GM18507 (cell line): ENCODE data around the gene PARVB.
"Not testable (repeated sequence)": the region's sequence is repeated elsewhere in the genome, so short reads cannot be mapped to it uniquely, and the experiment has no call there.

Experiments used
- DNase-seq: peaks from one replicate; pipeline ENCODE4 v3.0.0; 2011; ENCODE audit warnings: low read depth; ENCODE audit not compliant: insufficient read length; ENCODE audit errors: extremely low spot score
- FAIRE-seq: peaks from 2 replicates; lab custom pipeline; 2011; peaks lifted over from hg19 to GRCh38; lab: Jason Lieb, UNC

Gene PARVB

DNA sequence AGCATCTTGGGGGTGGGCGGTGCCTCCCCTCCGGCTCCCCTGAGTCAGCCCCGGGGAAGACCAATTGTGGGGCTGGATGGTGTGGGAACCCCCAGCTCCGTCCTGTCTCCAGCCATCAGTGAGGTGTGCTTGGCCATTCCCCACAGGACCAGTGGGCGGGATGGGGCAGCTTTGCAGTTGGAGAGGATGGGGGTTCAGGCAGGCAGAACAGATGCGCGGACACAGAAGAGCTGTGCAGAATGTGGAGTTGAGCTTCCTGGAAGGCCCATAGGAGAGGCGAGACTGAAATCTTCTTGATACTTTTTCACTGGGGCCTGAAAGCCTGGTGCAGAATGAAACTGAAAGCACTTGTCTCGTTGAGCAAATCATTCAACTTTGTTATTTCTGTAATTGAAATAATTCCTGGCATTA lies 23.8 kb downstream of the PARVB start:
- FAIRE-seq (peak; percentile 91), DNase-seq (no peak)

DNA sequence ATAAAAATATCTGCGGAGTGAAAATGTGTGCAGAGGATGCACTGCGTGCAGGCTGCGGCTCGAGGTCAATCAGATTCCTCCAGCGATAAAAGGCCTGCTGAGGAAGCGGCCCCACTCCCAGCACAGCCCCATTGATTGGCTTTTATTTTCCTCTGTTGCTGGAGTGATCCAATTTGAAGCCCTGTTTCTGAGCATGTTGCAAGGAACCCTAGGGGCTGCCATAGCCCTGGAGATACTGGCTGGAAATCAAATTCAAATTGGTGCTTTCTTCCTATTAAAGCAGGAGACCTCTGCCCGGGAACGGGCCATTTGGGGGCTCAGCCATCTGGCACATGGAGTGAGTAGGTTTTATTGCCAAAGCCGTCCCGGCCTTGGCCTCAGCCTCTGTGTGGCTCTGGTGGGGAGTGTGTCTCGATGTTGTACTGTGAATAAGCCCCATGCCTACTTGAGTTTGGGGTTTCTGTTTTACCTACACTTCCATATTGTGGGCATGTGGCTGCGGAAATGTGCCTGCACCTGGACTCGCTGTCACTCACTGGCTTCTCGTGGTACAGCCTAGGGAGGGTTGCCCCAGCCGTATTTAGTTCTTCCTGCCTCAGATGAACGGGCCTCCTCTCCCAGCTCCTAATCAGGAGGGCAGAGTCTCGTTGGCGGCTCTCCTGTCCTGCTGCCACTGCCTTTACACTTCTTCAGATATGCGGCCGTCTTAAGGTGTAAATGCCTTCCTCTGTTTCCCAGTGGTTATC lies 25.6 kb downstream of the PARVB start:
- DNase-seq (no peak), FAIRE-seq (no peak)

DNA sequence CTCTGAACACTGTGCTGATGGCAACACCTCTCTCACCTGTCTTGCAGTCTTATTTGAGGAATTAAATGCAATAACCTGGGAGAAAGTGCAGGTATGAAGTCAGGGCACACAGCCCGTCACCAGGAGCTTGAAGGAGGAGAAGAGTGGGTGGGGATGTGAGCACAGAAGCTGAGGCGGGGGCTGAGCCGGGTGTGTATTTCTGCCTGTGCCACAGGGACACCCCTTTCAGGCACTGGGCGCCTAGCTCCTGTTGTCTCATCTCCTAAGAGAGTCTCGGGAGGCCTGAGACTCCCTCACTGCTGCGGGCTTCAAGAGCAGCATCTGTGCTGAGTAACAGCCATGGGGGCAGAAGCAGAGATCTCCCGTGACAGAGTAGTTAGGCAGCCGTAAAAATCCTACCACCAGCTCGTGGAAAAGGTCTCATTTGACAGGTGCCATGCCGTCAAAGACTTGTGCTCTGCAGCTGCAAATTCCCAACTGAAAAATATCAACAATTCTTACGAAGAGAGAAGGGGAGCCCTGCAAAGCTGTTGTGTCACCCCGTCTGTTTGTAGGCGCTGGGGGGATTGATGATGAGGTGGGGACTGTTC lies 26.8 kb downstream of the PARVB start:
- DNase-seq (no peak), FAIRE-seq (no peak)

DNA sequence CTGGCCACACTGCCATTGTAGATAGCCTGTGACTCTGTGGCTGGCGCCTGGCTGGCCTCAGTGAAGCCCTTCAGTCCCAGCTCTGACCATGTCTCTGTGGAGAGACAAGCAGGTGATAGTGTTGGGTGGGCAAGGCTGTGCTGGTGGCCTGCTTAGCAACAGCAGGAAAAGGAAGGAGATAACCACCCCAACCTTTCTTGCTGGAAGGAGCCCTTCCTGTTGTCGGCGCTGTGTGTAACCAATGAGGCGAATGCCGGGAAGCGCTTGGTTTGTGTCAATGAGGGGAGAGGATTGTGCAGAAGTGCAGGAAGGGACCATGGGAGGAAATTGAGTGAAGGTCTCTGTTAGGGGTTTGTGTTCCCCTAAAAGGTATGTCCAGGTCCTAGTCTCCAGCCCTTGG lies 27.3 kb downstream of the PARVB start:
- FAIRE-seq: no peak
- DNase-seq: no peak

DNA sequence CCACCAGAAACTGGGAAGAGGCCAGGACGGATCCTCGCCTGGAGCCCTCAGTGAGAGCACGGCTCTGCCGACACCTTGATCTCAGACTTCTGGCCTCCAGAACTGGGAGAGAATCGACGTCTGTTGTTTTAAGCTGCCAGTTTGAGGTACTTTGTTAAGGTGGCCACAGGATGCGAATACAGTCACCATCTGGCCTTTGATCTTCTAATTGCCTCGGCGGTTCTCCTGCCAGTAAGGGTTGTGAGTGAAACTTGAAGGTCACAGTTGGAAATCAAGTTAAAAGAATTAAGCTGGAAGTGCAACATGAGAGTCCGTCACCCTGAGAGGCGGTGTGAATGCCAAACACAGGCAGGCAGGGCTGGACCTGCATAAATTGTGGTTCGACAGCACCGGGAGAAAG lies 27.9 kb downstream of the PARVB start:
- FAIRE-seq (no peak), DNase-seq (no peak)

DNA sequence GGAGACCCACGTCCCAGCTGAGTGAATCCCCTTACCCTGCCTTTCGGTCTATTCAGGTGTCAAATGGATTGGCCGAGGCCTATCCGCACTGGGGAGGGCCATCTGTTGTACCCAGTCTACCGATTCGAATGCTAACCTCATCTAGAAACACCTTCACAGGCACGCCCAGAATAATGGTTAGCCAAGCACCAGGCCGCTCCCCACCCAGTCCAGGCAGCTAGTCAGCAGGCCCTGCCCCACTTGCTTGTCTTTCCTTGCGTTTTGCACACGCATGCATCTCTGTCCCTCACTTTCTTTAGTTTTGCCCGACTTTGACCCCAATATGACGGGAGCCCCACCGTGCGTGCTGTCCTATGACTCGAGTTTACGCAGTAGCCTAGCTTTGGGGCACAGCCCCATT lies 31.7 kb downstream of the PARVB start:
- DNase-seq (no peak), FAIRE-seq (no peak)

DNA sequence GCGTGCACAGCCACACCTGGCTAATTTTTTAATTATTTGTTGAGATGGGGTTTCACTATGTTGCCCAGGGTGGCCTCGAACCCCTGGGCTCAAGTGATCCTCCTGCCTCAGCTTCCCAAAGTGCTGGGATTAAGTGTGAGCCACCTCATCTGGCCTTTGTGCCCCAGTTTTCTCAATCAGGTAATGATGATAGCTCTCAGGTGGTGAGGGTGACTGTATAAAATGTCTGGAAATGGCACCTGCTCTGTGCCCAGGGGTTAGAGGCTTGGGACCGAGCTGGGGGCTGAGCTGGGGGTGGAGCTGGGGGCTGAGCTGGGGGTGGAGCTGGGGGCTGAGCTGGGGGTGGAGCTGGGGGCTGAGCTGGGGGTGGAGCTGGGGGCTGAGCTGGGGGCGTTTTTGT lies 32.5 kb downstream of the PARVB start:
- not testable (repeated sequence) for DNase-seq, FAIRE-seq

DNA sequence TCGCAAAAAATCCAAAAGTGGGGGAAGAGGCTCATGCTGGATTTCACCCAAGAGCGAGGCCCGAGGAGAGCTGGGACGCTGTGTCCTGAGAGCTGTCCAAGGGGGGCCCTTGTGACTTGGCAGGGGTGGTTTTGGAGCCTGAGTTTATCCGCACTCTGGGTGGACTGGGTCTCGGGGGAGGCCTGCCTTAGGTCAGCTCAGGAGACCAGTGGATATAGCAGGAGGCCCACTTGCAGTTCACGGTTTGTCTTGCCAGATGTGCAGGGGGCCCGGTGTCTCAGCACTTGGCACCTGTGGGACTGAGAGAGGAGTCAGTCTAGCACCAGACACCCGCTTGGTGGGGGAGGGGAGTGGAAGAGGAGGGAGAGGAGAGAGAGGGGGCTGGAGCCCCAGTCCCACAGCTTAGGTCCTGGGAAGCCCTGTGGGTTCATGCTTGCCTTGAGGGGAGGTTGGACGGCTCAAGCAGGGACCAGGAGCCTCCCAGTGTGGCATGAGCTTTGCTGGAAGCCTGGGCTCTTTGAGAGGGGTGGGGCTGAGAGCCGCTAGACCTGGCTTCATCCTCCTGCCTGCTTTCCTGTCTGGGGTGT lies 33.4 kb downstream of the PARVB start:
- FAIRE-seq: no peak

DNA sequence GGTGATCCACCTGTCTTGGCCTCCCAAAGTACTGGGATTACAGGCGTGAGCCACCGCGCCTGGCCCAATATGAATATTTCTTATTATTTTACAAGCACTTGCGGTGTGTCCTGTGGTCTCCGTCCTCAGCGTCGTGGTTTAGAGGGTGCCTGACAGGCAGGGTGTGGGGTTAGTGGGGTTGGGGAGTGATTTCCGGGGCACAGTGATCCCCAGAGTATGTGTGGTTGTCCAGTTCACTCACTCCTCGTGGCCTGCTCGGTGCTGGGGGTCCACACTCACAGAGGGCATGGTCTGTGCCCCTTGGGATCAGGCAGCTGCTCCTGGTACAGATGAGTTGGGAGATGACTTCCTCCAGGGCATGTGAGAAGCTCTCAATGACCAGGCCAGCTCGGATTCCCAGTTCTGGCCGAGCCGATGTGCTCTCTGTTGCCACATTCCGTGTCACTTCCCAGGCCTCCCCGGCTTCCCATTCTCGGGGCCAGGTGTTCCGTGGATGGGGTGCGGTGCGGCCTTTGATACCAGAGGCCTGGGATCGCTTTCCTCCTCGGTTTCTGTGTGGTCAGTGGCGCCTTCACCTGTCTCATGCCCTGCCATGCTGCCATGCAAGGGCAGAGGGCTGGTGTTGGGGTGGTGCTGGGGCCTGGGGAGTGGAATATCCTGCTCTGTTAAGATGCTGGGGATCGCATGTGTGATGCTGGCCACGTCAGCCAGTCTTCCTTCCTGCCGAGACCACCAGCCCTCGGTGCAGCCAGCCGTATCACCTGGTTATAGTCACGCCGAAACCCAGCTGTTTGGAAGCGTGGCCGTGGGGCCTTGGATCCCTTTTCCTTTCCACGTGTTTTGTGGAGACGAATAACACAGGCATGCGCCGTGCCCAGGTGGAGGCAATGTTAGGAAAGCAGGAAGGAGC lies 39.6 kb downstream of the PARVB start:
- no peak for DNase-seq
- peak; percentile 29 for FAIRE-seq

More for the DNA sequence above, 33.4 kb downstream of the PARVB start:
- DNase-seq: no peak

DNA sequence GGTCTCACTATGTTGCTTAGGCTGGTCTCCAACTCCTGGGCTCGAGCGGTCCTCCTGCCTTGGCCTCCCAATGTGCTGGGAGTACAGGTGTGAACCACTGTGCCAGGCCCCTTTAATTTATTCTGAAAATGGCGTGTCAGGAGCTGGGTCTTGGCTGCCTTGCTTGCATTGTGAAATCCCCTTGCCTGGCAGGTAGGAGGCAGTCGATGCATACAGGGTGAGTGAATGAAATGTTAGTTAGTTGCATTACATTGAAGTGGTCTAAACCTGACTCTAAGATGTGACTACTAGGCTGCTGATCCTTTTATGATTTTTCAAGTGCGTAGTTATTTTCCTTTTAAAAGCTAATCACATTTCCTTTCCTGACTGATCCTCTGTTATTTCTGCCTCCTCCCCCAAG lies 42.9 kb downstream of the PARVB start:
- no peak for DNase-seq
- FAIRE-seq: no peak

DNA sequence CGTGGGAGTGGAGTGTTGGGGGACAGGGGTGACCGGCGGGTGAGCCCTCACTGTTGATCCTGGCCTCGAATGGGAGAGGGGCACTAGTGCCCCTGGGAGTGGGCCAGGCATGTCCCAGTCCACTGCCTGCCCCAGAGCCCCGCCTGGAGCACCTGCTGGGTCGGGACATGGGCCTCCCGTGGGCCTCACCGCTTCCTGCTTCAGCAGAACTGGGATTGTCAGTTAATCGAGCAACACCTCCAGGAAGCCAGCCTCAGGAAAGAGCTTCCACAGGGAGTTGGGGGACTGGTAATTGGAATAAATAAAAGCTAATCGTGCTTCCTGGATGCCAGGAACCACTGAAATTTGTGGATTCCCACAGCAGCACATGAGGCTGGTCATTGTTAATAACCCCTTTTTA lies 43.8 kb downstream of the PARVB start:
- no peak for FAIRE-seq
- DNase-seq: no peak

DNA sequence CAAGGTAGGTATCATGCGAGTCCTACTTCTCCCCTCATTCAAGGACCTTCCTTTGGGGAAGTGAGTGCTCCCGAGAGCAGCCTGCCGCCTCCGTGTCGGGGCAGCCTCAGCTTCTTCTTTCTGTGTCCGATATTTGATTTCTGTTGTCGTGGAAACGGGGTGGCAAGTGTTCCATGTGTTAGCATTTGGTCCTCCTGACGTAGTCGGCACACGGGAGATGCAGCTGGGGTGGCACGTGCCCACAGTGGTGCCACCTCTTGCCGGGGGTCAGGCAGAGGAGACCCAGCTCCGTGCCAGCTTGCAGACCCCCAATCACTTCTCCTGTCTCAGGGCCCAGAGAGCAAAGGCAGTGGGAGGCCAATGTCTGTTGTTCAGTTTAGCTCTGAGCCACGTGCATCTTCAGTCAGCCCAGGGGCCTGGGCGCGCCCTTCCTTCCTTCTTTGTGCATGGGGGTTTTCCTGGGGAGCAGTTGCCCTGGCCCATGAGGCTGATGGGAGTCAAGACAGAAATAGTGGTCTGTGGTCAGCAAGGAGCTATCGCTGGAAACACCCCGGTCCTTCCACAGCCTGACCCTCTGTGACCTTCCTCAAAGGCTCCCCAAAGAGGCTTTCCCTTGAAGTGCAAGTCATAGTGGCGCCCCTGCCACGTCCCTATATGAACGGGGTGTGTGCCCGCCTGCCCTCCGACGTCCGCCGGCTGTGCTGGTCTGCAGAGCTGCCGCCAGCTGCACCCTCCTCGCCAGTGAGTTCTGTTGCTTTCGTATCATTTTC lies 44.5 kb downstream of the PARVB start:
- FAIRE-seq: peak; percentile 82
- DNase-seq: no peak

DNA sequence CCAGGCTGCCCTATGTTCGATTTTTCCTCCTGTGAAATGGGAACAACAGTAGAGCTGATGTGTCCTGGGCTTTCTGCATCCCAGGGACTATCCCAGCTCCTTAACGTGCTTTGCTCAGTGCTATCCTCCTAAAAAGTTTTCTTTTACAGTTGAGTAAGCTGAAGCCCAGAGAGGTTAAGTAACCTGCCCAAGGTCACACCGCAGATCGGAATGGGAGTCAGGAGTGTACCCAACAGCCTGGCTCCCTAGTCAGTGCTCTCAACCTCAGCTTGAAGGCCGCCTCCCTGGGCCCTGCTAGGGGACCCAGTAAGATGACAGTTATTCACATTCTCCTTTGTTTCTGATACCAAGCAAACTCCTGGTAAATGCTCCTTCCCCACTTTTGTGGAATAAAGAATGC lies 45.9 kb downstream of the PARVB start:
- DNase-seq (no peak), FAIRE-seq (no peak)

DNA sequence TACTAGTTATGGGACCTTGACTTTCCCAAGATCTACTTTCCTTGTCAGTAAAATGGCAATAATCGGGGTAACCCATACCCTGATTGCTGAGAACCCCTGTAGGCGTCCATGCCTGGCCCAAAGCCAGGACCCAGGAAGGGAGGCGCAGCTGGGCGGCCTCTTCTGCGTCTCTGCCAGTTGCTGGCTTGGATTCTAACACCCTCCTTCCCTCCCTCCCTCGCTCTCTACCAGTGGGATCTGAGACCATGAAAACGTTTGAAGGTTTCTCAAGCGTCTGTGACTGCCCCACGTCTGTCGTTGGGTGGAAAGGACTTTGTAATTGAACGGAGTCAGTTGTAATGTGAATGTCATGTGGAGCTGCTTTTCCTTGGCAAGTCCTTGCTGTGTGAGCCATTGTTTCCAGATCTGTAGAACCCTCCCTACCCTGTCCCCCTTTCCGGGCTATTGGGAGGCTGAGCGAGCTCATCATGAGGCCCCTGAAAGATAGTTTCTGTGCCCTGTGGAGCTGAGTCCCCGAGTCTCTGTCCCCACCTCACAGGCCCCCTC lies 47.8 kb downstream of the PARVB start:
- no peak for FAIRE-seq
- no peak for DNase-seq

DNA sequence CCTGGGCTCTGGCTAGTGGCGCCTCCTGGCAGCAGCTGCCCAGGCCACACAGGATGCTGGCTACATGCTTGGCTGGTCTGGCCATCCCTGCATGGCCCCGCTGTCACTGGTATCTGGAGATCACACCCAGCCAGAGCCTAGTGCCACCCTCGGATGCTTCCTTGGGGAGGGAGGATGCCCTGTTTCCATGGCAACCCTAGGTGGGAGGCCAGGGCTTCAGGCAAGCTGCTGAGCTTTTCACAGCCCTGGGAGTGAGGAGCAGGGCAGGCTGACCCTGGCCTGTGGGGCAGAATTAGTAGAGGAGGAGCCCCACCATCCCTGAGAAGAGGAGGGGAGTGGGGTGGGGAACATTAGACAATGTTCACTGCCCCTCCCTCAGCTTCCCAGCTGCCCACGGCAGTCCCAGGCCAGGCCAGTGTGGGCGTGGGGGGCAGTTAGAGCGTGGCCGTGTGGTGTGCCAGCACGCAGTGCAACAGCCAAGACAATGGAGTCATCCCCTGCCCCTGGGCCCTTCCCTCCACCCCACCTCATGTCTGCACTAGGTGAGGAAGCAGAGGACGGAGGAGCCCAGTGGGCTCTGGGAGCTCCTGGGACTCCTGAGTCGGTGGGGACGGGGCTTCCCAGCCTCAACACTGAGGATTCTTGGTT lies 50.4 kb downstream of the PARVB start:
- DNase-seq (no peak), FAIRE-seq (no peak)

DNA sequence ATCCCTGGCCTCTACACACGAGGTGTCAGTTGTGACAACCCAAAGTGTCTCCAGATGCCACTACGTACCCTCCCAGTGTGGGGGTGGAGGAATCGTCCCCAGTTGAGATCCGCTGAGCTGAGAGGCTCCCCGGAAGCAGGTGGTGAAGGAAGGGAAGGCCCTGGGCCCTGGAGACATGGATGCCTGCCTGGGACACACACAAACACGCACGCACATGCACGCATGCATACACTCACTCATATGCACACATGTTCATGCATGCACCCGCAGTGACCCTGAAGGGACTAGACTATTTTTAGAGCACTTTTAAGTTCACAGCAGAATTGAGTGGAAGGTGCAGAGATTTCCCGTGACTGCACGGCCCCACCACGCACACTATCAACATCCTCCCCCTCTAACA lies 50.9 kb downstream of the PARVB start:
- DNase-seq (no peak), FAIRE-seq (no peak)

DNA sequence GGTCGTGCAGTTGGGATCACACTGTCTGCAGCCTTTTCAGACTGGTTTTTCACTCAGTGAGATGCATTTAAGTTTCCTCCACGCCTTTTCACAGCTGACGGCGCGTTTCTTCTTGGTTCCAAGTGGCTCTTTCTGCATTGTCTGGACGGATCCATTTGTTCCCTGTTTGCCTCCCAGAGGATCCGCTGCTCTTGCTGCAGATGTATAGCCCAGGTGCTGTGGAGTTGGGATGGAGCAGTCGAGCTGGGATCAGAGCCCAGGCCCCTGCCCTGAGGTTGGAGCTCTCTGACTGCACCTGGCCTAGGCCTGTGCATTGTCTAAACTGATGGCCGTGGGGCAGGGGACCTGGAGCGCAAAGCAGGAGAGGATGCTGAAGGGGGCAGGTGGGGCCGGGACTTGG lies 51.6 kb downstream of the PARVB start:
- no peak for DNase-seq
- no peak for FAIRE-seq

DNA sequence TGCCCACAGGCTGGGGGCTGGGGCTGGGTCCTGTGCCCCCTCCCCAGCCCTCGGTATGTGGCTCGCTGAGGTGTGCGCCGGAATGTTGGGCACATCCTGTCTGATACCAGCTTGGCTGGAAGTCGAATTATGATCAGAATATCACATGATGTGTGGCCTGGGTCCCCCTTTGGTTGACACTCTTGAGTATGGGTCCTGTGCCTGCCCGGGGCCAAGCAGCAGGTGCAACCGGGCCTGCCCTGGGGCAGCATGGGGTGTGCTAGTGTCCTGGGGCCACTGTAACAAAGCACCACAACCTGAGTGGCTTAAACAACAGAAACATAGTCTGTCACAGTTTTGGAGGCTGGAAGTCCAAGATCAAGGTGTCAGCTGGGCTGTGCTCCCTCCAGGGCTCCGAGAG lies 52.7 kb downstream of the PARVB start:
- no peak for FAIRE-seq
- DNase-seq: no peak
